SKM-1 treated with dmso at 0.1 percent for 144 hours (cell line): ENCODE results near the gene HACD3.
"Not testable (repeated sequence)": the region's sequence is repeated elsewhere in the genome, so short reads cannot be mapped to it uniquely, and the experiment has no call there.

Experiments
- DNase-seq: peaks from one replicate; lab custom pipeline; 2025; ENCODE audit not compliant: unreplicated experiment; lab: John Stamatoyannopoulos, UW

The HACD3 gene

GRCh38 chr15:65547841-65548240 lies 17.6 kb downstream of the HACD3 start:
- no peak for DNase-seq

- not testable (repeated sequence) for DNase-seq
Observed at GRCh38 chr15:65549288-65549687, 19.0 kb downstream of the HACD3 start.

GRCh38 chr15:65550681-65551098 lies 20.4 kb downstream of the HACD3 start:
- DNase-seq: no peak

- DNase-seq: no peak
Observed at GRCh38 chr15:65551183-65551582, 20.9 kb downstream of the HACD3 start.

- not testable (repeated sequence) for DNase-seq
Observed at GRCh38 chr15:65552851-65553250, 22.6 kb downstream of the HACD3 start.

GRCh38 chr15:65553691-65554090 lies 23.4 kb downstream of the HACD3 start:
- no peak for DNase-seq

GRCh38 chr15:65556622-65557021 lies 26.4 kb downstream of the HACD3 start:
- DNase-seq: no peak

GRCh38 chr15:65558336-65558735 lies 28.1 kb downstream of the HACD3 start:
- no peak for DNase-seq

GRCh38 chr15:65558997-65559760 lies 28.9 kb downstream of the HACD3 start:
- no peak for DNase-seq

GRCh38 chr15:65559941-65560340 lies 29.7 kb downstream of the HACD3 start:
- DNase-seq: no peak

GRCh38 chr15:65561934-65562333 lies 31.7 kb downstream of the HACD3 start:
- DNase-seq: no peak

- DNase-seq: no peak
Observed at GRCh38 chr15:65569728-65570127, 39.5 kb downstream of the HACD3 start.

- no peak for DNase-seq
Observed at GRCh38 chr15:65571971-65572370, 41.7 kb downstream of the HACD3 start.

GRCh38 chr15:65576664-65577063 lies 46.4 kb downstream of the HACD3 start:
- DNase-seq: no peak

- no peak for DNase-seq
Observed at GRCh38 chr15:65577129-65577996, 47.1 kb downstream of the HACD3 start.

- DNase-seq: no peak
Observed at GRCh38 chr15:65578904-65579728, 48.9 kb downstream of the HACD3 start.

GRCh38 chr15:65579762-65580161 lies 49.5 kb downstream of the HACD3 start:
- DNase-seq: no peak

GRCh38 chr15:65580287-65580686 lies 50.0 kb downstream of the HACD3 start:
- no peak for DNase-seq

- no peak for DNase-seq
Observed at GRCh38 chr15:65583701-65584100, 53.4 kb downstream of the HACD3 start.

GRCh38 chr15:65584241-65584640 lies 54.0 kb downstream of the HACD3 start:
- no peak for DNase-seq

GRCh38 chr15:65587094-65587493 lies 56.8 kb downstream of the HACD3 start:
- no peak for DNase-seq
